Fibroblast of skin of abdomen (primary cell): Measurements from ENCODE around the gene MAGI1.

Experiments
- DNase-seq: peaks from one replicate; pipeline ENCODE4 v3.0.0-alpha.2; 2013

The MAGI1 gene

GRCh38 chr3:65944252-65944651 lies 94.5 kb downstream of the MAGI1 start:
- DNase-seq, result no peak

- DNase-seq, result peak; percentile 53
These were observed 98.9 kb downstream of the MAGI1 start for GRCh38 chr3:65939801-65940246.

- DNase-seq, result no peak
These were observed 99.5 kb downstream of the MAGI1 start for GRCh38 chr3:65939184-65939583.

GRCh38 chr3:65938676-65939075 lies 100.0 kb downstream of the MAGI1 start:
- DNase-seq, result no peak

- DNase-seq, result no peak
These were observed 100.6 kb downstream of the MAGI1 start for GRCh38 chr3:65938147-65938546.

GRCh38 chr3:65936908-65937638 lies 101.6 kb downstream of the MAGI1 start:
- DNase-seq, result no peak

- no peak for DNase-seq
These were observed 103.0 kb downstream of the MAGI1 start for GRCh38 chr3:65935724-65936123.

GRCh38 chr3:65930648-65931047 lies 108.1 kb downstream of the MAGI1 start:
- no peak for DNase-seq

GRCh38 chr3:65928110-65928509 lies 110.6 kb downstream of the MAGI1 start:
- DNase-seq, result no peak

- DNase-seq, result peak; percentile 27
These were observed 111.1 kb downstream of the MAGI1 start for GRCh38 chr3:65927576-65927975.

- no peak for DNase-seq
These were observed 113.3 kb downstream of the MAGI1 start for GRCh38 chr3:65925254-65925954.

GRCh38 chr3:65924762-65925161 lies 114.0 kb downstream of the MAGI1 start:
- no peak for DNase-seq

- peak; percentile 72 for DNase-seq
These were observed 116.3 kb downstream of the MAGI1 start for GRCh38 chr3:65922441-65922840.

GRCh38 chr3:65919826-65920225 lies 118.9 kb downstream of the MAGI1 start:
- peak; percentile 80 for DNase-seq

GRCh38 chr3:65915477-65915876 lies 123.2 kb downstream of the MAGI1 start:
- DNase-seq, result no peak

- DNase-seq, result no peak
These were observed 123.9 kb downstream of the MAGI1 start for GRCh38 chr3:65914740-65915367.

GRCh38 chr3:65914032-65914739 lies 124.5 kb downstream of the MAGI1 start:
- no peak for DNase-seq

- DNase-seq, result no peak
These were observed 126.1 kb downstream of the MAGI1 start for GRCh38 chr3:65912647-65913046.

GRCh38 chr3:65908588-65908987 lies 130.1 kb downstream of the MAGI1 start:
- DNase-seq, result no peak

- no peak for DNase-seq
These were observed 131.2 kb downstream of the MAGI1 start for GRCh38 chr3:65907232-65908130.

GRCh38 chr3:65905771-65906170 lies 132.9 kb downstream of the MAGI1 start:
- peak; percentile 77 for DNase-seq

- DNase-seq, result no peak
These were observed 134.7 kb downstream of the MAGI1 start for GRCh38 chr3:65904016-65904415.
